Trophoblast cell (in vitro differentiated cells and primary cell): ENCODE measurements around the gene HECW1.

ENCODE experiments used
- DNase-seq, 2 donors: peaks; one replicate each; pipeline ENCODE4 v3.0.0-alpha.2; 2016
- H2AFZ ChIP-seq: 2 replicates; pipeline ENCODE4 v1.6.1; 2013; ENCODE audit warnings: low read length, moderate library complexity, mild to moderate bottlenecking; ENCODE audit not compliant: insufficient read depth, poor library complexity
- H2AK5ac ChIP-seq: 2 replicates; pipeline ENCODE4 v1.6.1; 2013; ENCODE audit warnings: mild to moderate bottlenecking, low read length
- H2BK120ac ChIP-seq: 2 replicates; pipeline ENCODE4 v1.6.1; 2013; ENCODE audit warnings: low read length, mild to moderate bottlenecking, moderate library complexity; ENCODE audit not compliant: insufficient read depth, poor library complexity
- H2BK12ac ChIP-seq: 2 replicates; pipeline ENCODE4 v1.6.1; 2013; ENCODE audit warnings: mild to moderate bottlenecking, low read length, moderate library complexity
- H2BK5ac ChIP-seq: 2 replicates; pipeline ENCODE4 v1.6.1; 2013; ENCODE audit warnings: low read length, low read depth, moderate library complexity, mild to moderate bottlenecking; ENCODE audit not compliant: poor library complexity
- H3K14ac ChIP-seq: 2 replicates; pipeline ENCODE4 v1.6.1; 2013; ENCODE audit warnings: mild to moderate bottlenecking, low read length
- H3K18ac ChIP-seq: 2 replicates; pipeline ENCODE4 v1.6.1; 2013; ENCODE audit warnings: mild to moderate bottlenecking, low read length
- H3K23ac ChIP-seq: 2 replicates; pipeline ENCODE4 v1.6.1; 2013; ENCODE audit warnings: low read length
- H3K27ac ChIP-seq: 2 replicates; pipeline ENCODE4 v1.5.1; 2013; ENCODE audit warnings: low read depth, mild to moderate bottlenecking, inconsistent platforms, low read length, moderate library complexity
- H3K27me3 ChIP-seq: 2 replicates; pipeline ENCODE4 v1.6.1; 2013; ENCODE audit warnings: inconsistent platforms, mild to moderate bottlenecking, low read length, moderate library complexity; ENCODE audit not compliant: insufficient read depth
- H3K36me3 ChIP-seq, 2 experiments: 1 replicate in 1 of 2; 2 replicates in 1 of 2; pipeline ENCODE4 v1.6.1; 2013; ENCODE audit warnings: low read length in 2 of 2, mild to moderate bottlenecking in 2 of 2, moderate library complexity in 1 of 2; ENCODE audit not compliant: insufficient read depth in 2 of 2, control insufficient read depth in 1 of 2
- H3K4ac ChIP-seq: 2 replicates; pipeline ENCODE4 v1.6.1; 2013; ENCODE audit warnings: low read depth, mild to moderate bottlenecking, low read length, moderate library complexity
- H3K4me1 ChIP-seq, 2 experiments: 1 replicate in 1 of 2; 2 replicates in 1 of 2; pipeline ENCODE4 v1.6.1; 2013; ENCODE audit warnings: low read length in 2 of 2, mild to moderate bottlenecking in 2 of 2, moderate library complexity in 1 of 2; ENCODE audit not compliant: insufficient read depth in 2 of 2, control insufficient read depth in 1 of 2
- H3K4me2 ChIP-seq: 2 replicates; pipeline ENCODE4 v1.6.1; 2013; ENCODE audit warnings: inconsistent platforms, mild to moderate bottlenecking, low read length, moderate library complexity
- H3K4me3 ChIP-seq: 2 replicates; pipeline ENCODE4 v1.5.1; 2013; ENCODE audit warnings: mild to moderate bottlenecking, low read depth, low read length, inconsistent platforms
- H3K79me1 ChIP-seq: one replicate; pipeline ENCODE4 v1.6.1; 2013; ENCODE audit warnings: low read length
- H3K79me2 ChIP-seq: 2 replicates; pipeline ENCODE4 v1.6.1; 2013; ENCODE audit warnings: low read length, mild to moderate bottlenecking; ENCODE audit not compliant: control insufficient read depth, insufficient read depth, poor library complexity
- H3K9ac ChIP-seq: 2 replicates; pipeline ENCODE4 v1.6.1; 2013; ENCODE audit warnings: mild to moderate bottlenecking, low read length
- H3K9me3 ChIP-seq: 2 replicates; pipeline ENCODE4 v1.6.1; 2013; ENCODE audit warnings: low read depth, mild to moderate bottlenecking, control low read depth, inconsistent platforms, low read length; ENCODE audit not compliant: insufficient read depth
- H4K12ac ChIP-seq: 2 replicates; pipeline ENCODE4 v1.6.1; 2013; ENCODE audit warnings: low read depth, mild to moderate bottlenecking, low read length, moderate library complexity
- H4K8ac ChIP-seq: 2 replicates; pipeline ENCODE4 v1.6.1; 2013; ENCODE audit warnings: low read depth, mild to moderate bottlenecking, low read length, moderate library complexity
- H4K91ac ChIP-seq: one replicate; pipeline ENCODE4 v1.6.1; 2013; ENCODE audit warnings: low read depth, mild to moderate bottlenecking, low read length, moderate library complexity
- WGBS: extraction: QIAGEN DNeasy Blood & Tissue Kit; methylation state at CpG from one replicate; pipeline ENCODE4 v1.1.7; 2013; ENCODE audit warnings: missing lambda C conversion rate; ENCODE audit not compliant: insufficient read length, insufficient coverage; ENCODE audit errors: extremely low coverage; 5-methylcytosine and 5-hydroxymethylcytosine counted together

The HECW1 gene

GRCh38 chr7:43589728-43590127 is 477.3 kb downstream of the HECW1 start:
- H3K9ac ChIP-seq: no peak overlapping the region
- no peak overlapping the region for H3K18ac ChIP-seq
- H3K4me2 ChIP-seq: no peak overlapping the region
- no peak overlapping the region for H2BK5ac ChIP-seq
- no peaks in the 10 kb centered on the region for H3K79me1 ChIP-seq
- H3K4me1 ChIP-seq: no peaks in the 10 kb centered on the region
- H3K23ac ChIP-seq: no peak overlapping the region
- no peak overlapping the region for H3K4me3 ChIP-seq
- WGBS: no CpG with 5 or more reads among the region's 3 CpGs
- H3K27ac ChIP-seq: no peak overlapping the region
- H3K27me3 ChIP-seq: no peaks in the 10 kb centered on the region
- H4K91ac ChIP-seq: no peak overlapping the region
- no peaks in the 10 kb centered on the region for H3K79me2 ChIP-seq
- no peaks in the 10 kb centered on the region for H3K36me3 ChIP-seq
- no peak overlapping the region for H2BK120ac ChIP-seq
- no peak overlapping the region for H2BK12ac ChIP-seq
- H2AK5ac ChIP-seq: no peak overlapping the region
- H3K9me3 ChIP-seq: no peaks in the 10 kb centered on the region
- DNase-seq: no peak
- H3K4ac ChIP-seq: no peak overlapping the region
- H4K8ac ChIP-seq: no peak overlapping the region
- no peak overlapping the region for H3K14ac ChIP-seq
- H2AFZ ChIP-seq: no peak overlapping the region
- no peak overlapping the region for H4K12ac ChIP-seq

GRCh38 chr7:43590862-43591557 is 478.6 kb downstream of the HECW1 start:
- no peak overlapping the region for H4K8ac ChIP-seq
- H2BK5ac ChIP-seq: no peak overlapping the region
- WGBS: no CpG with 5 or more reads among the region's 2 CpGs
- no peaks in the 10 kb centered on the region for H3K36me3 ChIP-seq
- H3K79me2 ChIP-seq: no peaks in the 10 kb centered on the region
- no peak overlapping the region for H3K14ac ChIP-seq
- no peak overlapping the region for H2BK120ac ChIP-seq
- no peaks in the 10 kb centered on the region for H3K4me1 ChIP-seq
- no peak overlapping the region for H3K4ac ChIP-seq
- H3K23ac ChIP-seq: no peak overlapping the region
- H3K9me3 ChIP-seq: no peaks in the 10 kb centered on the region
- H3K9ac ChIP-seq: no peak overlapping the region
- no peak overlapping the region for H4K91ac ChIP-seq
- no peak overlapping the region for H3K4me3 ChIP-seq
- no peak overlapping the region for H3K18ac ChIP-seq
- no peaks in the 10 kb centered on the region for H3K79me1 ChIP-seq
- H3K4me2 ChIP-seq: no peak overlapping the region
- no peak overlapping the region for H3K27ac ChIP-seq
- no peak overlapping the region for H2AK5ac ChIP-seq
- no peak for DNase-seq
- no peak overlapping the region for H2BK12ac ChIP-seq
- H4K12ac ChIP-seq: no peak overlapping the region
- H3K27me3 ChIP-seq: no peaks in the 10 kb centered on the region
- no peak overlapping the region for H2AFZ ChIP-seq

GRCh38 chr7:43591558-43592180 is 479.2 kb downstream of the HECW1 start:
- Histone ChIP-seq H3K4me1 (no peaks in the 10 kb centered on the region), H3K79me2 (no peaks in the 10 kb centered on the region), H4K8ac (no peak overlapping the region), H3K27ac (no peak overlapping the region), H4K12ac (no peak overlapping the region), H3K4me2 (no peak overlapping the region), H3K18ac (no peak overlapping the region), H3K14ac (no peak overlapping the region), H3K4me3 (no peak overlapping the region), H3K23ac (no peak overlapping the region), H3K79me1 (no peaks in the 10 kb centered on the region), H2BK12ac (no peak overlapping the region), H2AK5ac (no peak overlapping the region), H3K9me3 (no peaks in the 10 kb centered on the region), H3K27me3 (no peaks in the 10 kb centered on the region), H2AFZ (no peak overlapping the region), H4K91ac (no peak overlapping the region), H3K9ac (no peak overlapping the region), H2BK5ac (no peak overlapping the region), H3K4ac (no peak overlapping the region), H2BK120ac (no peak overlapping the region), H3K36me3 (no peaks in the 10 kb centered on the region)
- no CpG with 5 or more reads among the region's 4 CpGs for WGBS
- peak; percentile 41 to 72 for DNase-seq

GRCh38 chr7:43592326-43592725 is 479.9 kb downstream of the HECW1 start:
- no peak overlapping the region for H2BK120ac ChIP-seq
- H2BK5ac ChIP-seq: no peak overlapping the region
- no peak overlapping the region for H3K4me3 ChIP-seq
- H3K4me1 ChIP-seq: no peaks in the 10 kb centered on the region
- H4K8ac ChIP-seq: no peak overlapping the region
- no peaks in the 10 kb centered on the region for H3K79me1 ChIP-seq
- H2AFZ ChIP-seq: no peak overlapping the region
- no peaks in the 10 kb centered on the region for H3K27me3 ChIP-seq
- H3K36me3 ChIP-seq: no peaks in the 10 kb centered on the region
- no peak overlapping the region for H3K27ac ChIP-seq
- no peak overlapping the region for H3K9ac ChIP-seq
- no peak overlapping the region for H4K91ac ChIP-seq
- H4K12ac ChIP-seq: no peak overlapping the region
- H2BK12ac ChIP-seq: no peak overlapping the region
- H3K9me3 ChIP-seq: no peaks in the 10 kb centered on the region
- no peak overlapping the region for H3K23ac ChIP-seq
- H3K18ac ChIP-seq: no peak overlapping the region
- H3K79me2 ChIP-seq: no peaks in the 10 kb centered on the region
- DNase-seq: peak; percentile 38 to 88
- WGBS: no CpG with 5 or more reads among the region's 3 CpGs
- no peak overlapping the region for H2AK5ac ChIP-seq
- H3K14ac ChIP-seq: no peak overlapping the region
- no peak overlapping the region for H3K4ac ChIP-seq
- no peak overlapping the region for H3K4me2 ChIP-seq
